Stimulated activated CD4-positive, alpha-beta T cell treated with anti-CD3 and anti-CD28 coated beads, TNF-alpha, amount 100 ng/mL, for 1 hour (primary cell): ENCODE results near the gene PREB.
"Not testable (repeated sequence)": the region's sequence is repeated elsewhere in the genome, so short reads cannot be mapped to it uniquely, and the experiment has no call there.

ENCODE experiments used
- DNase-seq, 3 donors: peaks; one replicate each; pipeline ENCODE4 v3.0.0-alpha.2; 2020; ENCODE audit warnings: low read depth in 3 of 3, low spot score in 1 of 3

The PREB gene

GRCh38 chr2:27133905-27134780 is at the start of gene PREB:
Gene PREB, minus strand, starts transcription at chr2:27134636. Its CDS starts 215 bp downstream, at chr2:27134421.
- DNase-seq: peak; percentile 95 to 99 (median 97)

GRCh38 chr2:27184115-27184514 is 49.7 kb upstream of the PREB start:
- DNase-seq: no peak

GRCh38 chr2:27182346-27182745 is 47.9 kb upstream of the PREB start:
- DNase-seq: no peak

GRCh38 chr2:27179344-27180000 is 45.0 kb upstream of the PREB start:
- no peak for DNase-seq

- no peak for DNase-seq
These were observed 44.0 kb upstream of the PREB start for GRCh38 chr2:27178469-27178868.

GRCh38 chr2:27177441-27178351 is 43.3 kb upstream of the PREB start:
- DNase-seq: no peak

GRCh38 chr2:27175781-27176180 is 41.3 kb upstream of the PREB start:
- not testable (repeated sequence) for DNase-seq

- no peak for DNase-seq
These were observed 40.9 kb upstream of the PREB start for GRCh38 chr2:27175330-27175729.

- DNase-seq: no peak
These were observed 40.2 kb upstream of the PREB start for GRCh38 chr2:27174638-27175037.

GRCh38 chr2:27171351-27171848 is 37.0 kb upstream of the PREB start:
- DNase-seq: no peak

GRCh38 chr2:27170581-27171337 is 36.3 kb upstream of the PREB start:
- DNase-seq: no peak

- DNase-seq: no peak
These were observed 30.7 kb upstream of the PREB start for GRCh38 chr2:27164960-27165763.

- no peak for DNase-seq
These were observed 28.0 kb upstream of the PREB start for GRCh38 chr2:27162151-27163121.

GRCh38 chr2:27160191-27160590 is 25.8 kb upstream of the PREB start:
- DNase-seq: no peak

- no peak for DNase-seq
These were observed 24.8 kb upstream of the PREB start for GRCh38 chr2:27159271-27159670.

- DNase-seq: no peak
These were observed 24.0 kb upstream of the PREB start for GRCh38 chr2:27158468-27158867.

GRCh38 chr2:27155069-27155520 is 20.7 kb upstream of the PREB start:
- DNase-seq: no peak

- no peak for DNase-seq
These were observed 20.1 kb upstream of the PREB start for GRCh38 chr2:27154488-27154887.
